ENCODE measurements around the gene ATG4A. TPM values are rescaled to one million over a fixed set of nuclear protein-coding genes. Genes with fewer than 3 reads are reported as not detected.

The ATG4A gene
- total and polyA plus RNA-seq, 9 of the 15 experiments (the other 6 are each of a cell fraction or from before 2014, with no cell fraction given): 7.3 to 24.5 (median 16.6) TPM

GRCh38 chrX:108071578-108071977, 20.0 kb upstream of the ATG4A start (continued):
- no peak for TF ChIP-seq TAF1 (IDR thresholded peaks at IDR 0.05; ENCODE audit: control insufficient read depth, extremely low read depth, insufficient read depth, low read length, severe bottlenecking)
- TF ChIP-seq FOXJ3 (CRISPR knock-in tag; IDR thresholded peaks at IDR 0.05): no peak

DNA sequence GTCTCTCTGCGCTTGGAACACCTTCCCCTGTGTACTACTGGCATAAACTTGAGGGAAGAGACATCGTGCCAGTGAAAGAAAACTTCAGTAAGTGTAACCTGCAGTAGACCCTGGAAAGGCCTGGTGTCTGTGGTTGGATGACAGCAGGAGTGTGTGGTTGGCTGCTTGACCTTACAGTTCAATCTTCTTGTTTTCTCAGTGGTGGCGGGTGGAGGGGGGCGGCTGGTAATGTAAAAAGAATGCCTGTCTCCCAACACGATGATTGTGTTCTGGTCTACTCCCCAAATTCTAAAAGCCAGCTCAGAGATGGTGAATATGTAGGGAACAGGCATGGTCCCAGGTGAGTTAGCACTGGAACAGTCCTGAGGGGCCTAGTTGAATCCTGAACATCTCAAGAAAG, 18.8 kb upstream of the ATG4A start:
- H3K27ac ChIP-seq (ENCODE audit: extremely low read depth, low read depth, low read length): no peak overlapping the region
- intact Hi-C loops (cut with micrococcal nuclease): loop anchor here (1.0 to 10.0 kb wide), 6 partner anchors 52 to 398 kb away; partner anchors contain the start of genes NCBP2L and TSC22D3
- FAIRE-seq (no peak), ATAC-seq (no peak), DNase-seq (ENCODE audit: extremely low read depth in 1 of 4, low spot score in 3 of 4) (no peak)
- no peak overlapping the region for H3K9ac ChIP-seq (ENCODE audit: insufficient read depth in 1 of 2, low read depth in 2 of 2, low read length in 2 of 2)
- H2AFZ ChIP-seq (ENCODE audit: low read depth, low read length): no peak overlapping the region
- H3K36me3 ChIP-seq (ENCODE audit: control insufficient read depth, insufficient read depth, low read length): no peaks in the 10 kb centered on the region
- no peaks in the 10 kb centered on the region for H3K27me3 ChIP-seq (ENCODE audit: control insufficient read depth in 2 of 2, insufficient read depth in 2 of 2, low read length in 2 of 2)
- no peak overlapping the region for H3K4me2 ChIP-seq (ENCODE audit: insufficient read depth, low read length)
- BruUV-seq (replicated peaks): no TSS peak
- no peaks in the 10 kb centered on the region for H3K79me2 ChIP-seq (ENCODE audit: control insufficient read depth, insufficient read depth, low read length)
- ChIA-PET POLR2A (interaction anchor here (0.7 kb wide), 1 partner anchor 19 kb away, joined by 3 read pairs; the partner anchor contains the start of gene ATG4A), CTCF (ENCODE audit: low intra/inter-chr PET ratio) (interaction anchor here (0.6 to 2.3 kb wide), 2 partner anchors 52 to 409 kb away, joined by 3 to 18 read pairs; no protein-coding TSS in a partner anchor)
- no peaks in the 10 kb centered on the region for H3K4me1 ChIP-seq (replicated peaks in 1 of 2; ENCODE audit: control insufficient read depth in 2 of 2, insufficient read depth in 2 of 2, low read length in 2 of 2)
- H4K20me1 ChIP-seq (replicated peaks; ENCODE audit: control insufficient read depth, insufficient read depth, low read length): no peaks in the 10 kb centered on the region
- H3K9me3 ChIP-seq (replicated peaks; ENCODE audit: control insufficient read depth, insufficient read depth, low read depth, low read length): no peaks in the 10 kb centered on the region
- in situ Hi-C loops (cut with MboI): no loop called here
- WGBS (ENCODE audit: insufficient coverage, low coverage, missing lambda C conversion rate): 8% methylated on average over 3 of the region's 5 CpGs
- H3K4me3 ChIP-seq: no peak overlapping the region
- H3K9me1 ChIP-seq (ENCODE audit: control insufficient read depth, insufficient read depth, low read length): no peaks in the 10 kb centered on the region
- TF ChIP-seq RNF2 (IDR thresholded peaks at IDR 0.05) (no peak), ILF3 (IDR thresholded peaks at IDR 0.05; ENCODE audit: borderline replicate concordance) (no peak), NFYB (IDR thresholded peaks at IDR 0.05; ENCODE audit: extremely low read depth, insufficient read length) (no peak), NCOA2 (IDR thresholded peaks at IDR 0.05; ENCODE audit: partially characterized antibody in 2 of 2) (no peak), ZNF778 (CRISPR knock-in tag; IDR thresholded peaks at IDR 0.05) (no peak), SAP30 (IDR thresholded peaks at IDR 0.05; ENCODE audit: borderline replicate concordance, insufficient read depth, low read depth, low read length, poor library complexity, severe bottlenecking) (no peak), CTCF (IDR thresholded peaks at IDR 0.05 in 2 of 3, conservative IDR thresholded peaks at IDR 0.05 in 1 of 3; ENCODE audit: insufficient read depth in 2 of 3, low read depth in 1 of 3, low read length in 3 of 3) (no peak), HLTF (IDR thresholded peaks at IDR 0.05) (no peak), SAFB2 (IDR thresholded peaks at IDR 0.05; ENCODE audit: borderline replicate concordance, low read depth, low read length, severe bottlenecking) (no peak), STAT5B (CRISPR knock-in tag; IDR thresholded peaks at IDR 0.05) (no peak)

Measured in K562 (cell line).